Left ventricle myocardium inferior (tissue), 1 donor: ENCODE measurements around the gene SIN3A. TPM values are rescaled to one million over a fixed set of nuclear protein-coding genes. Genes with fewer than 3 reads are reported as not detected.

Experiments
- DNase-seq: peaks from one replicate; pipeline ENCODE4 v3.0.0-alpha.2; 2020
- H3K27ac ChIP-seq: fragments of 200-600 bp; replicated peaks from 2 replicates; pipeline ENCODE4 v1.8.0; 2021
- H3K27me3 ChIP-seq: fragments of 200-600 bp; 2 replicates; pipeline ENCODE4 v1.8.0; 2021; ENCODE audit warnings: low read depth
- H3K36me3 ChIP-seq: fragments of 200-600 bp; 2 replicates; pipeline ENCODE4 v1.8.0; 2021
- H3K4me1 ChIP-seq: fragments of 200-600 bp; 2 replicates; pipeline ENCODE4 v1.8.0; 2021
- H3K4me3 ChIP-seq: fragments of 200-600 bp; 2 replicates; pipeline ENCODE4 v1.8.0; 2021; ENCODE audit warnings: mild to moderate bottlenecking, moderate library complexity
- H3K9me3 ChIP-seq: fragments of 200-600 bp; replicated peaks from 2 replicates; pipeline ENCODE4 v1.8.0; 2021
- CTCF ChIP-seq: fragments of 200-600 bp; IDR thresholded peaks from 2 replicates; pipeline ENCODE4 v1.8.0; 2021; ENCODE audit warnings: antibody characterized with exemption, mild to moderate bottlenecking, borderline replicate concordance
- intact Hi-C: fragments of 100-400 bp; cut with micrococcal nuclease; formaldehyde crosslinking; loops from one replicate; pipeline ENCODE4 v1.11.0; 2022
- total RNA-seq: library from RNA; stranded (reverse); fragmentation: NEBNext Ultra II Directional; extraction: Animal tissue kit (Norgen Biotek cat#: 25700); gene quantifications from one replicate; pipeline ENCODE4 v1.2.1, GENCODE V29; 2021
- donor health status: DM: no; HTN: yes; CAD: no; lungs with severe emphysema.

Gene SIN3A
- total RNA-seq, 1 donor from 2014 or later, result 28.0 TPM

- H3K36me3 ChIP-seq, result peaks cover 32% of the 10 kb centered on the region
- H3K27me3 ChIP-seq, result no peaks in the 10 kb centered on the region
- DNase-seq, result no peak
- intact Hi-C loops, result no loop called here
- peaks cover 5% of the 10 kb centered on the region for H3K4me1 ChIP-seq
- H3K27ac ChIP-seq, result no peak overlapping the region
- no peak overlapping the region for H3K4me3 ChIP-seq
- no peak for TF ChIP-seq CTCF
- no peaks in the 10 kb centered on the region for H3K9me3 ChIP-seq
These were observed 19.8 kb downstream of the SIN3A start for GRCh38 chr15:75431682-75432081.

- no peak for DNase-seq
- H3K36me3 ChIP-seq, result peaks cover 35% of the 10 kb centered on the region
- no peaks in the 10 kb centered on the region for H3K27me3 ChIP-seq
- H3K9me3 ChIP-seq, result no peaks in the 10 kb centered on the region
- no peak for TF ChIP-seq CTCF
- no peak overlapping the region for H3K27ac ChIP-seq
- intact Hi-C loops, result no loop called here
- H3K4me1 ChIP-seq, result peaks cover under 1% of the 10 kb centered on the region
- no peak overlapping the region for H3K4me3 ChIP-seq
These were observed 20.2 kb downstream of the SIN3A start for GRCh38 chr15:75431270-75431669.

- TF ChIP-seq CTCF, result no peak
- intact Hi-C loops, result no loop called here
- no peaks in the 10 kb centered on the region for H3K27me3 ChIP-seq
- peaks cover 3% of the 10 kb centered on the region for H3K4me1 ChIP-seq
- no peaks in the 10 kb centered on the region for H3K9me3 ChIP-seq
- H3K36me3 ChIP-seq, result peaks cover 29% of the 10 kb centered on the region
- no peak overlapping the region for H3K4me3 ChIP-seq
- H3K27ac ChIP-seq, result no peak overlapping the region
- no peak for DNase-seq
These were observed 21.2 kb downstream of the SIN3A start for GRCh38 chr15:75430259-75430658.

GRCh38 chr15:75428152-75428551 is 23.3 kb downstream of the SIN3A start:
- Histone ChIP-seq H3K9me3 (no peaks in the 10 kb centered on the region), H3K4me1 (peaks cover 3% of the 10 kb centered on the region), H3K36me3 (peaks cover 36% of the 10 kb centered on the region), H3K4me3 (no peak overlapping the region), H3K27me3 (no peaks in the 10 kb centered on the region), H3K27ac (no peak overlapping the region)
- intact Hi-C loops, result no loop called here
- TF ChIP-seq CTCF, result no peak
- DNase-seq, result no peak

GRCh38 chr15:75425966-75426500 is 25.5 kb downstream of the SIN3A start:
- Histone ChIP-seq H3K4me3 (no peak overlapping the region), H3K27me3 (no peaks in the 10 kb centered on the region), H3K27ac (no peak overlapping the region), H3K4me1 (peaks cover 3% of the 10 kb centered on the region), H3K36me3 (peaks cover 55% of the 10 kb centered on the region), H3K9me3 (no peaks in the 10 kb centered on the region)
- intact Hi-C loops, result no loop called here
- no peak for DNase-seq
- TF ChIP-seq CTCF, result no peak
